ENCODE measurements around the gene CDH5.

DNA sequence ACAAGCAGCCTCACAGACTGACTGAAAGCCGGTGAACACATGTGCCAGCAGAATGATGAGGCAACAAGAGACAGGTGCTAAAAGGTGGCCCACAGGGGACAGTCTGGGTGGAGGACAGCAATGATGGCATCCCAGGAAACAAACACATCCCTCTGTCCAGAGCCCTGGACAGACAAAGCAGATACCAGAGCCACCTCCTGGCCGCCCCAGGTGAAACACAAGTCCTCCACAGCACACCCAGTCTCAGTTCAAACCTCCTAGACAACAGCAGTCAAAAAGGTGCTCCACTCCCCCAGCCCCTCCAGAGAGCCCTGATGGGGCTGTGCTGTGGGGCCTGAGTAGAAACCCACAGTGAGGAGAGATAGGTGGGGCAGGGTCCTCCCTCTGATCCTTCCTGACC is 20.3 kb upstream of the CDH5 start:
- TF ChIP-seq, protein P1, sequence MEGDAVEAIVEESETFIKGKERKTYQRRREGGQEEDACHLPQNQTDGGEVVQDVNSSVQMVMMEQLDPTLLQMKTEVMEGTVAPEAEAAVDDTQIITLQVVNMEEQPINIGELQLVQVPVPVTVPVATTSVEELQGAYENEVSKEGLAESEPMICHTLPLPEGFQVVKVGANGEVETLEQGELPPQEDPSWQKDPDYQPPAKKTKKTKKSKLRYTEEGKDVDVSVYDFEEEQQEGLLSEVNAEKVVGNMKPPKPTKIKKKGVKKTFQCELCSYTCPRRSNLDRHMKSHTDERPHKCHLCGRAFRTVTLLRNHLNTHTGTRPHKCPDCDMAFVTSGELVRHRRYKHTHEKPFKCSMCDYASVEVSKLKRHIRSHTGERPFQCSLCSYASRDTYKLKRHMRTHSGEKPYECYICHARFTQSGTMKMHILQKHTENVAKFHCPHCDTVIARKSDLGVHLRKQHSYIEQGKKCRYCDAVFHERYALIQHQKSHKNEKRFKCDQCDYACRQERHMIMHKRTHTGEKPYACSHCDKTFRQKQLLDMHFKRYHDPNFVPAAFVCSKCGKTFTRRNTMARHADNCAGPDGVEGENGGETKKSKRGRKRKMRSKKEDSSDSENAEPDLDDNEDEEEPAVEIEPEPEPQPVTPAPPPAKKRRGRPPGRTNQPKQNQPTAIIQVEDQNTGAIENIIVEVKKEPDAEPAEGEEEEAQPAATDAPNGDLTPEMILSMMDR (conservative IDR thresholded peaks at IDR 0.05; ENCODE audit: low read depth, low read length), result 0 out of 2 replicates have a peak, but pooled peaks have one; percentile 16
- no peak for TF ChIP-seq EZH2 (IDR thresholded peaks at IDR 0.05; ENCODE audit: low read length, unreplicated experiment)

Measured in PC-3 (cell line).